Right lobe of liver (tissue), 4 donors: Measurements from ENCODE around the gene DNAH17.

Experiments
- CTCF ChIP-seq, 4 donors: fragments of 200-600 bp in 3 of 4; fragments of 450-650 bp in 1 of 4; IDR thresholded peaks; one replicate each; pipeline versions ENCODE4 v1.5.1 to v1.8.0; 2016 to 2022; ENCODE audit warnings: antibody characterized with exemption in 4 of 4, mild to moderate bottlenecking in 2 of 4
- POLR2A ChIP-seq: fragments of 450-650 bp; IDR thresholded peaks from one replicate; pipeline ENCODE4 v1.6.1; 2017; ENCODE audit warnings: antibody characterized with exemption, mild to moderate bottlenecking
- donor health status: DM: no; HTN: no; CAD: no.
- donor health status: DM: no; HTN: no; CAD: no.
- donor health status: DM: no; HTN: yes; CAD: no.

DNA sequence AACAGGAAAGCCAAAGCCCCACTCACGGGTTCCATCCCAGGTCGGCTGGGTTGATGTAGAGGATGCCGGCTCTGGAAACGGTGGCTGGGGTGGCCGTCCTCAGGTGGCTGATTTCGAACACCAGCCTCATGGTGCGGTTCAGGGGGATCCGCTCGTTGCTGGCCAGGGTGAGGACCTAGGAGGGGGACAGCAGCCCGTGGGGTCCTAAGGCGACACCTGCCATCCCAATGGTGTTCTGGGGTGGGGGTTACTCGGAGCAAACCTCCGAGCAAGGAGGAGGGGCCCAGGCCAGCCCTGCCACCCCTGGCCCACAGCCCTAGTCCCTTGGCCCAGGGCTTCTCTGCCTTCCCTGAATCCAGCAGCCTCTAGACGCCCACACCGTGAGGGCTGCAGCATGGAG lies 86.5 kb downstream of the DNAH17 start:
- no peak for TF ChIP-seq CTCF (IDR thresholded peaks at IDR 0.05)
- no peak for TF ChIP-seq POLR2A
